Activated naive CD8-positive, alpha-beta T cell treated with anti-CD3 and anti-CD28 coated beads, Interleukin-2, amount 50 U/mL, for 16 hours (primary cell): ENCODE results near the gene DLG2.

Experiments
- DNase-seq: peaks from one replicate; pipeline ENCODE4 v3.0.0-alpha.2; 2020; ENCODE audit warnings: low read depth, low spot score

The DLG2 gene

DNA sequence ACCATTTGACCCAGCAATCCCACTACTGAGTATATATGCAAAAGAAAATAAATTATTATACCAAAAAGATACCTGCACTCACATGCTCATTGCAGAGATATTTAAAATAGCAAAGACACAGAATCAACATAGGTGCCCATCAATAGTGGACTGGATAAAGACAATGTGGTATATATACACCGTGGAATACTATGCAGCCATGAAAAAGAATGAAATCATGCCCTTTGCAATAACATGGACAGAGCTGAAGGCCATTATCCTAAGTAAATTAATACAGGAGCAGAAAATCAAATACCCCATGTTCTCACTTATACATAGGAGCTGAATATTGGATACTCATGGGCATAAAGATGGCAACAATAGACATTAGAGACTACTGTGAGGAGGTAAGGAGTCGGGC lies 68.7 kb downstream of the DLG2 start:
- no peak for DNase-seq

DNA sequence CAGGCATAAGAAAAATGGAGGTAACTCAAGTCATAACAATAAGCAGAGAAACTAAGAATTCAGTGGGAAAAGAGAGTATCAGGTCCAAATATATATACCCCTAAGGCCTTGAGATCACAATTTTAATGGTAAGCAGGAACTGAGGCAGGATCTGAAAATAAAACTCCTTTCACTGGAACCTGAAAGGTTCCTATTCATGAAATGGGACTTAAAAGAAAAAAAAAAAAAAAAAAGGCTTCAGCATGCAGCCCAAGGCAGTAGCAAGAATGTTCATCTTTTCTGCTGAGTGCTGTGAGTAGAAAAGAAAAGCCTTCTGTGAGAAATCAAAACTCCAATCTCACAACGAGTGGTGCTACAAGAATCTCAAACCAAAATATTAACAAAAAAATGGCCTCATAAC lies 75.3 kb downstream of the DLG2 start:
- DNase-seq = no peak

GRCh38 chr11:85541683-85542082 lies 85.5 kb downstream of the DLG2 start:
- DNase-seq = no peak

DNA sequence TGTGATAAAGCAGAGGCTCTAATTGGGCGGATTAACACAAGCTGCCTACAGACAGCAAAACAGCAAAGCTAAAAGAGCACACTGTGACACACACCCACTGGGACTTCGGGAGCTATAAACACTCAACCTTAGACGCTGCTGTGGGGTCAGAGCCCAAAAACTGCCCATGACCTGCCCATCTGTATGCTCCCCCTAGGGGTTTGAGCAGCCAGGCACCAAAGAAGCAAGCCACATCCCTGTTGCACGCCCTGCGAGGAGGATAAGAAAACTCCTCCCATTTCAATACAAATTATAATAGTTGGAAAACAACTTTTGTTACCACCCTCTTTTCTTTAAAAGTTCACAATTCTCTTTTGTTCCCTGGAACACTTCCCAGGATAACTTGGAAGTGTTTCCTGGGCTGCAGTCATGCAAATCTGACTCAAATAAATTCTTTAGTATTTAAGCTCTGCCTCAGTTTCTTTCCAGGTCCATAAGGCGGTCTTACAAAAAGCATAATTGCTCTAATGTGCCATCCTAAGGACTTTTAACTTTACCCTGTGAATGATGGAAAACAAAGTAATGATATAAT lies 86.4 kb downstream of the DLG2 start:
- no peak for DNase-seq

DNA sequence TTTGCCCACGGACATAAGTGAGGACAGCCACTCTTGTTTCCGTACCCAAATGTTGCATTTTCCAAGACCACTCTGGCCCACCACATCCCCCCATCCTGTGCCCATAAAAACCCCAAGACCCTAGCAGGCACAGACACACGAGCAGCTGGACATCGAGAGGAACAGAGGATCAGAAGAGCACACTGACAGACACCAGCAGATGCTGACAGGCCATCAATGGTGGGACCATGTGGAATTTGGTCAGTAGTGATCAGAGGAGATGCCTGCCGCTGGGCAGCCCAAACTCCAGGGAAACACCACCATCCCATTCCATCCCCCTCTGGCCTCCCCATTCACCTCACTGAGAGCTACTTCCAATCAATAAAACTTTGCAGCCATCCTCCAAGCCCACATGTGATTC lies 87.0 kb downstream of the DLG2 start:
- DNase-seq = no peak

- DNase-seq = no peak
Measured at GRCh38 chr11:85539740-85540139, 87.4 kb downstream of the DLG2 start.

GRCh38 chr11:85539029-85539689 lies 88.0 kb downstream of the DLG2 start:
- no peak for DNase-seq

GRCh38 chr11:85536438-85536837 lies 90.7 kb downstream of the DLG2 start:
- DNase-seq = no peak

GRCh38 chr11:85534806-85535205 lies 92.3 kb downstream of the DLG2 start:
- DNase-seq = no peak

- no peak for DNase-seq
Measured at GRCh38 chr11:85531191-85531897, 95.8 kb downstream of the DLG2 start.

GRCh38 chr11:85530634-85531033 lies 96.5 kb downstream of the DLG2 start:
- DNase-seq = no peak

DNA sequence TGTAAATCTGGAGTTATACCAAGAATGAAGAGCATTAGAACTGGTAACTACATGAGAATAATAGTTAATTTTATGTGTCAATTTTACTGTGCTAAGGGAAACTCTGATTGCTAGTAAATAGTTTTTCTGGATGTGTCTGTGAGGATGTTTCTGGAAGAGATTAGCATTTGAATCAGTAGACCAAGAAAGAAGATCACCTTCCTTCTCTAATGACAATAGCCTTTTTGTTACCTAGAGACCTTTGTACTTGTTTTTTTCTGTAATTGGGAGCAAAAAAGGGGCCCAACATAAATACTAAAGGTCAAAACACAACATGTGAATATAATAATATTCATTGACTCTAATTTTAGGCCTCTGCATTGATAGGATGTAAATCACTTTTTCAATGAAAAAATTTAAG lies 100.6 kb downstream of the DLG2 start:
- DNase-seq = no peak

GRCh38 chr11:85525686-85526085 lies 101.5 kb downstream of the DLG2 start:
- no peak for DNase-seq

- no peak for DNase-seq
Measured at GRCh38 chr11:85517272-85517671, 109.9 kb downstream of the DLG2 start.

GRCh38 chr11:85495918-85496317 lies 131.2 kb downstream of the DLG2 start:
- DNase-seq = no peak

DNA sequence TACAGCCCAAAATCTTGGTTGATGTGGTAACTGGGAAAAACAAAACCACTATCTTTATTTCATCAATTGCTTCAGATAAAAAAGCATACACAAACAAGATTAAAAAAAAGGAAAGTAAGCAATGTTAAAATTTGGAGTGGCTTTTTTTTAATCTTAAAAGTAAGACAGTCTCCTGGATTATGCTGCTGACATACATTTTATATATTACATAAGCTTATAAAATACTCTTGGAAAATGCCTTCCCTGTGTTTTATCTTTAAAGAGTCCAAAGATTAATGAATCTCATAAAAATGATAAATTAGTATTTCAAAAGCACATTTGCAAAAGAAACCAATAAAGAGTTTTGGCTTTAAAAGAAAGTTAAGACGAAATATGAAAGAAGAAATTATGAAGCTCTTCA lies 132.7 kb downstream of the DLG2 start:
- no peak for DNase-seq

GRCh38 chr11:85485902-85486301 lies 141.2 kb downstream of the DLG2 start:
- DNase-seq = no peak

GRCh38 chr11:85483861-85484260 lies 143.3 kb downstream of the DLG2 start:
- DNase-seq = no peak

DNA sequence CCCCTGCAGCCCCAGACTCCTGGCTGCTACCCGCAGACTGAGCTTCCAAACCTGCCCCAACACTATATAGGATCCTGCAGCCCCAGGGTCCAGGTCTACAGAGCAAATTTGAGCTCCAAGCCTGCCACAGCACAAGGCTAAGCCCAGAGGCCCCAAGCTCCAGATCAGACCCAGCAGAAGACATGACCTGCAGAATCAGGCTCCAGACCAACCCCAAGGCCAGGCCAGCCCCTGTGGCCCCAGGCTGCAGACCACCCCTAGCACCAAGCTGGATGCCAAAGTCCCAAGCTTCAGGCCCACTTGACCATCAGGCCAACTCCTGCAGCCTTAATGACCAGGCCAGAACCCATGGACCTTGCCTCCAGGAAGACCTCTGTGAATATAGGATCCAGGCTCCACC lies 145.3 kb downstream of the DLG2 start:
- DNase-seq = no peak

DNA sequence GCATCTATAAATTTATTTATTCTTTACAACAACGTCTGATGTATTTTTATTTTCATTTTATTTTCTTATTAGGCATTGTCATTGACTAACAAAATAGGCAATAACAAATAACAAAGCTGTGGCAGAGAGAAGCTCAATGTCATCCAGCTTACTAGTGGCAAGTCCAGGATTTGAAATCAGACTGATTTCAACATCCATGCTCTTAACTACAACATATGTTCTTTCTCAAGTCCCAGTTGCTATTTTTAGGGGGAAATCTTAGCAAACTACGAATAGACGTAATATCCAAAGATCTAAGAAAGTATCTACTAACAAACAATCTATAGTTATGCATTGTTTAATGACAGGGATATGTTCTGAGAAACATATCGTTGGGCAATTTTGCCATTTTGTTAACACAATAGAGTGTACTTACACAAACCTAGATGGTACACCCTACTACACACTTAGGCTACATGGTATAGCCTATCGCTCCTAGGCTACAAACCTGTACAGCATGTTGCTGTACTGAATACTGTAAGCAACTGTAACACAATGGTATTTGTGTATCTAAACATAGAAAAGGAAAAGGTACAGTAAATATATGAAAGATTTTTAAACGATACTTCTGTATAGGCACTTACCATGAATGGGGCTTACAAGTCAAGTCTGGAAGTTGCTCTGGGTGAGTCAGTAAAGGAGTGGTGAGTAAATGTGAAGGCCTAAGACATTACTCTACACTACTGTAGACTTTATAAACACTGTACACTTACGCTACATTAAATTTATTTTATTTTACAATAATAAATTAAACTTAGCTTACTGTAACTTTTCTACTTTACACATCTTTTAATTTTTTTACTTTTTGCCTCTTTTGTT lies 151.3 kb downstream of the DLG2 start:
- DNase-seq = no peak

- no peak for DNase-seq
Measured at GRCh38 chr11:85472953-85473352, 154.2 kb downstream of the DLG2 start.

- DNase-seq = no peak
Measured at GRCh38 chr11:85464283-85464682, 162.9 kb downstream of the DLG2 start.
